H7 (cell line): Measurements from ENCODE around the gene DISP3. TPM values are rescaled to one million over a fixed set of nuclear protein-coding genes. Genes with fewer than 3 reads are reported as not detected.

Experiments
- DNase-seq: peaks from one replicate; pipeline ENCODE4 v3.0.0; 2012
- H3K27me3 ChIP-seq: 2 replicates; pipeline ENCODE4 v1.6.0; 2011; ENCODE audit warnings: mild to moderate bottlenecking, low read length; ENCODE audit not compliant: control insufficient read depth, insufficient read depth
- H3K36me3 ChIP-seq: replicated peaks from 2 replicates; pipeline ENCODE4 v1.5.1; 2011; ENCODE audit warnings: low read length; ENCODE audit not compliant: control insufficient read depth, insufficient read depth
- H3K4me3 ChIP-seq: 2 replicates; pipeline ENCODE4 v1.5.1; 2011; ENCODE audit warnings: low read depth, mild to moderate bottlenecking, control low read depth, low read length, moderate library complexity; ENCODE audit not compliant: insufficient read depth
- total RNA-seq: library from RNA; depleted of rRNA; stranded (reverse); fragments of >200 nt; shearing (Covaris generic); gene quantifications from 2 replicates; pipeline ENCODE4 v1.2.3, GENCODE V29; 2014

The DISP3 gene
- total RNA-seq, 1 experiment from 2014 or later = 6.1 TPM

GRCh38 chr1:11487196-11487751 is 8.3 kb downstream of the DISP3 start:
- Histone ChIP-seq H3K4me3 (no peak overlapping the region), H3K27me3 (no peaks in the 10 kb centered on the region), H3K36me3 (no peaks in the 10 kb centered on the region)
- peak; percentile 52 for DNase-seq

DNA sequence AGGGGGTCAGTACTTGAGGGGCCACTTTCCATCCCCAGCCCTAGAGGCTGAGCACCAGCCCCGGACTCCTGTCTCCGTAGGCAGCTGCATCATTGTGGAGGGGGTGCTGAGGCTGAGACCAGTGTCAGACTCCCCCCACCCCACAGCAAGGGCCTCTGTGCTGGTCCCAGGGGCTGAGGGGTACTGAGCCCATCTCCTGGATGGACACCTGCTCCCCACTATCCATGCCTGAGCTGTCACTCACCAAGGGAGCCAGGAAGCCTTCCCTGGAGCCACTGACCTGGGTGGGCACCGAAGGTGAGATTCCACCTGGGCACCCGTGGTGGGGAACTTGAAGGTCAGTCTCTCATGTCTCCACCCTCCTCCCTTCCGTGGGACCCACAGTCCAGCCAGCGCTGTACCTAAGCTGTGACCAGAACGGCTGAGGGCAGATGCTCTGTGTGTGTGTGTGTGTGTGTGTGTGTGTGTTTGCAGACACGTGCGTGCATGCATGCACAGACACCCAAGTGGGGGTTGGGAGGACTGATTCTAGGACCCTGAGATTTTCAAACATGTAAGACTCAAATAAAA is 9.3 kb downstream of the DISP3 start:
- no peaks in the 10 kb centered on the region for H3K27me3 ChIP-seq

DNA sequence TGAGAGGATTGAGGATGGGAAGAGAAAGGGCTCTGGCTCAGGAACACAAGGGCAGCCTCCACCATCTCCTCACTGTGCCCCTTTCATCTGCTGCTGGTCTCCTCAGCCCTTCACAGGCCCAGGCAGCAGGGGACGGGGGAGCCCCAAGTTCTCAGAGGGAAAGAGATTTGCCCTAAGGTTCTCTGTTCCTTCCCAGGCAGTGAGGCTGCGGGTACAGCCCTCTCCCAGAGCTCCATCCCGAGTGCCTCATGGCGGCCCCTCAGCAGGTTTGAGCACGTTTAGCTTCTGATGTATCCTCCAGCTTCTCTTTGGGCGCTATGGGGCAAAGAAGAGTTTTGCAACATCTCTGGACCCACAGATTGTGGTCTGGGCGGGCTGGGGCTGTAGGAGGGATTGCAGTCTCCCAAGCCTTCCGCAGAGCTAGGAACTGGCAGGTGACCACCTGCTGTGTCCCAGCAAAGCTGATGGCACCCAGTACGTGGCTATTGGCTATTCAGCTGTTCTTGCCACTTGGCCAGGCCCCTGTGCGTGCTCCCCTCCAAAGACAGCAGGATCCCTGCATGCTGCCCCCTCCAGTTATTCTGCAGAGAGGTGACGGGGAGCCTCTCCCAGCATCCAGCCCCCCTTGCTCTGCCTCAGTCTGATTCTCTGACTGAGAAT is 10.1 kb downstream of the DISP3 start:
- Histone ChIP-seq H3K36me3 (no peaks in the 10 kb centered on the region), H3K4me3 (no peak overlapping the region), H3K27me3 (no peaks in the 10 kb centered on the region)
- peak; percentile 45 for DNase-seq

More for the DNA sequence above, 9.3 kb downstream of the DISP3 start:
- Histone ChIP-seq H3K4me3 (no peak overlapping the region), H3K36me3 (no peaks in the 10 kb centered on the region)
- DNase-seq = no peak

DNA sequence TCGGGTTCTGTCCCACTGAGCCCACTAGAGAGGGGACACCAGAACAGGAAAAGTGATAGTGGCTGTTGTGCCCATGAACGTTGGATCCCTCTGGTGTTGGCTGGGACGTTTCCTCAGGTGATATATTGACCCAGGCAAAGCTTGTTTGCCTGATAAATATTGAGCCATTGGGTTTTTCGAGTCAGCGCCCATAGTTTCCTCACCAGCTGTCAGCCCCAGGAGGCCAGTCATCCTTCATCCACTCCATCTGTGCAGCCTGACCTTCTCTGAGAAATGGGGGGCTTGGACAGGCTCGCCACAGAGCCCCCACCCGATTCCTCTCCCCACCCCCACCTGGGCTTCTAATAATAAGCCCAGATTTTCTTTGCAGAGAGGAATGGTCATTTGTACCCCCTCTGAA is 13.3 kb downstream of the DISP3 start:
- no peak overlapping the region for H3K4me3 ChIP-seq
- no peaks in the 10 kb centered on the region for H3K36me3 ChIP-seq
- no peak for DNase-seq
- H3K27me3 ChIP-seq = no peaks in the 10 kb centered on the region

GRCh38 chr1:11493972-11494655 is 15.2 kb downstream of the DISP3 start:
- Histone ChIP-seq H3K27me3 (no peaks in the 10 kb centered on the region), H3K4me3 (no peak overlapping the region), H3K36me3 (no peaks in the 10 kb centered on the region)
- DNase-seq = no peak

DNA sequence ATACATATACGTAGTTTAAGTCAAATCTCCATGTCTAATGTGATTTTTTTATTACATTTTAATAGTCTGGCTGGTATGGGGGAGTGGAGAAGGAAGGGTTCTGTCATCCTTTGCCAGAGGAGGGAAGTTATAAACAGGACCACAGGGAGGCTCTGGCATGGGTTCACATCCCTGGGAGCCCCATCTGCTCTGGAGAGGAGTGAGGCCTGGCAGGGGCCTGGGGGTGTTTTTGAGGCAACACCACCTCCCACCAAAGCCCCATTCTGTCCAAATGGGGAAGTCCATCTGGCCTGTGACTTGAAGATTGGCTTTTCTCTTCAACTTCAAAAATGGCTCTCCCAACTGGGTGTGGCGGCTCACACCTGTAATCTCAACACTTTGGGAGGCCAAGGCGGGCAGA is 15.8 kb downstream of the DISP3 start:
- H3K4me3 ChIP-seq = no peak overlapping the region
- H3K27me3 ChIP-seq = no peaks in the 10 kb centered on the region
- no peaks in the 10 kb centered on the region for H3K36me3 ChIP-seq
- DNase-seq = no peak

- no peaks in the 10 kb centered on the region; the same call in 1 of the 2 replicates for H3K36me3 ChIP-seq
- H3K4me3 ChIP-seq = no peak overlapping the region
- DNase-seq = no peak
- no peaks in the 10 kb centered on the region for H3K27me3 ChIP-seq
Observed at GRCh38 chr1:11495579-11495978, 16.6 kb downstream of the DISP3 start.

DNA sequence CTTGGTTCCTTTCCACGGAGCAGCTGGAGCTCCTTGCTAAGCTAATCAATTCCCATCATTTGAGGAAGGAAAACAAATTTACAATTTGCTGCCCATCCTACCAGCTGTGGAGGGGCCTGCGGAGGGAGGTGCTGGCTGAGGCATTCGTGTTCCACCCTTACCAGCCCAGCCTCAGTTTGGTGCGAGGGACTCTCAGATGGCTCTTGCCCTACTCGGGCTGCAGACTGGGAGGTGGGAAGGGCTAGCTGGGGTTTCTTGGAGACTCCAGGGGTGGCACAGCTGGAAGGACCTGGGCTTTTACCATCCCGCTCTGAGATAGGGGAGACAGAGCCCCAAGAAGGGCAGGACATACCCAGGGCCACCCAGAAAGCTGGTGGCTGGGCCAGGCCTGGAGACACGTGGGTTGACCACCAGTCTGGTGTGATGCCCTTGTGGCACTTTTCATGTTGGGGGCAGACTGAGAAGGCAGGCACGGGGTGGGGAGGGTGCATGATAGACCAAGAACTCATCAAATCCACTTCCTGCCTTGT is 17.7 kb downstream of the DISP3 start:
- no peak for DNase-seq

DNA sequence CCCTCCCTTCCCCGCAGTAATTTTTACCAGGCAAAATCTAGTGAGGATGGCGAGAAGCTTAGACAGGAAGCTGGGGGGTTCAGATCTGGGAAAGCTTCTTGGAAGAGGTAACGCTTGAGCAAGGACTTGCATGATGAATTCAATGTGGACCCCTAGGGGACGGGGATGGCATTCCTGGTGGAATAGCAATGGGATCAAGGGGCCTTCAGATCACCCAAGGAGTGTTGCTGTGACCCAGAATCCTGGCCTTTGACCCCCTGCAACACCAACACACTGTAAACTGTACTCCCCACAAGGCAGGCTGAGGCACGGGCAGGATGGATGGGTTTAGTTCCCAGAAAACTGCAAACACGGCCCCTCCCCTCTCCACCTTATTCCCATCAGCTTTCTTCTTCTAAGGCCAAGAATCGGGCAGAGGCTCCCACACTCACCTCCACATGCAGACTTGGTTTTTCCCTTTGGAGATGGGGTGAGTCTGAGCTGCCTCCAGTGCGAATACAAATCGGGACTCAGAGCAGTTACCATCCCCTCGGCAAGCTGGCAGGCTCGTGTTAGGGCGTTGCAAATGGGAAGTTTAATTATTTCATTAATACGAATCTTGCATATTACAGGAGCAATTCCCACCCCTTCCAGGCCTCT is 20.1 kb downstream of the DISP3 start:
- H3K36me3 ChIP-seq = no peaks in the 10 kb centered on the region; the same call in 1 of the 2 replicates
- DNase-seq = peak; percentile 61
- H3K4me3 ChIP-seq = no peak overlapping the region
- no peaks in the 10 kb centered on the region for H3K27me3 ChIP-seq

More for the DNA sequence above, 17.7 kb downstream of the DISP3 start:
- no peaks in the 10 kb centered on the region; the same call in 1 of the 2 replicates for H3K36me3 ChIP-seq
- no peak overlapping the region for H3K4me3 ChIP-seq
- H3K27me3 ChIP-seq = no peaks in the 10 kb centered on the region

DNA sequence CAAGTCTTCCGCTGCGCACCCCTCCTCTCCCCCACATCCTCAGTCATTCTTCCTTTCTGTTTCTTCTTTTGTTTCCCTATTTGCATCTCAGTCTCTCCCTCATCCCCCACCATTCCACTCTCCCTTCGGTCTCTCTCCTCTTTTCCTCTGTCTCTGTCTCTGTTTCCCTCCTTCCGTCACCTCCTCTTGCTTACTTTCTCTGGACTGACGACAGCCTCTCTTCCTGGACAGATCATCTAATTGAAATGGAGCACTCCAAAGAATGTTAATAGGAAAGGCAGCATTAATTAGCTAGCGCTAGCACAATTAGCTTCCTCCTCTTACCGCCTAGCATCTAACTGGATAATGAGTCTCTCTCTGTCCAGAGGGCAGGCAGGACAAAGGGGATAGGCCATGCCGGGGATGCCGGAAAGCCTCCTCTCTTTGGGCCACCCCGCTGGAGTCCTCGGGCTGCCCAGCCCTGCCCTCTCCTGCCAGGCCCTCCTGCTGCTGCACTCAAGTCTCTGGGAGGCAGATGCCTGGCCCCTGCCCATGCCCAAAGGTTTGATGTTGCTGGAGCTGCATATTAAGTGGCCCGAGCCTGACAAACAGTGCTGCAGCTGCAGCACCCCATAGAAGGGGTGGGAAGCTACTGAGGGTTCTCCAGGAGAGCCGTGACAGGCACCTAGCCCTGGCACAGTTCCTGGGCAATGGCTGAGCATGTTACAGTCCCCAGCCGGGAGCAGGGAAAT is 20.8 kb downstream of the DISP3 start:
- peak; percentile 74 for DNase-seq
- no peaks in the 10 kb centered on the region; the same call in 1 of the 2 replicates for H3K36me3 ChIP-seq
- H3K4me3 ChIP-seq = no peak overlapping the region
- H3K27me3 ChIP-seq = no peaks in the 10 kb centered on the region

GRCh38 chr1:11500881-11501280 is 21.9 kb downstream of the DISP3 start:
- no peak for DNase-seq
- H3K36me3 ChIP-seq = peaks cover 2% of the 10 kb centered on the region; the same call in 1 of the 2 replicates
- no peaks in the 10 kb centered on the region for H3K27me3 ChIP-seq
- no peak overlapping the region for H3K4me3 ChIP-seq

- Histone ChIP-seq H3K27me3 (no peaks in the 10 kb centered on the region), H3K36me3 (peaks cover 2% of the 10 kb centered on the region; the same call in 1 of the 2 replicates), H3K4me3 (no peak overlapping the region)
- peak; percentile 71 for DNase-seq
Observed at GRCh38 chr1:11501491-11501897, 22.5 kb downstream of the DISP3 start.

- no peak overlapping the region for H3K4me3 ChIP-seq
- no peak for DNase-seq
- H3K27me3 ChIP-seq = no peaks in the 10 kb centered on the region
- H3K36me3 ChIP-seq = peaks cover 2% of the 10 kb centered on the region; the same call in 1 of the 2 replicates
Observed at GRCh38 chr1:11501906-11502485, 23.0 kb downstream of the DISP3 start.
